LNCaP clone FGC (cell line): ENCODE results near the gene CRADD.

Experiments used
- DNase-seq: peaks from one replicate; pipeline ENCODE4 v3.0.0-alpha.2; 2011; ENCODE audit warnings: low read depth
- H3K4me3 ChIP-seq: 2 replicates; pipeline ENCODE4 v1.5.1; 2011; ENCODE audit warnings: mild to moderate bottlenecking, low read depth, low read length, control low read depth
- CTCF ChIP-seq: IDR thresholded peaks from 2 replicates; pipeline ENCODE4 v1.5.1; 2012; ENCODE audit warnings: mild to moderate bottlenecking; ENCODE audit not compliant: control insufficient read depth, insufficient read depth; ENCODE audit errors: extremely low read depth

CRADD gene

DNA sequence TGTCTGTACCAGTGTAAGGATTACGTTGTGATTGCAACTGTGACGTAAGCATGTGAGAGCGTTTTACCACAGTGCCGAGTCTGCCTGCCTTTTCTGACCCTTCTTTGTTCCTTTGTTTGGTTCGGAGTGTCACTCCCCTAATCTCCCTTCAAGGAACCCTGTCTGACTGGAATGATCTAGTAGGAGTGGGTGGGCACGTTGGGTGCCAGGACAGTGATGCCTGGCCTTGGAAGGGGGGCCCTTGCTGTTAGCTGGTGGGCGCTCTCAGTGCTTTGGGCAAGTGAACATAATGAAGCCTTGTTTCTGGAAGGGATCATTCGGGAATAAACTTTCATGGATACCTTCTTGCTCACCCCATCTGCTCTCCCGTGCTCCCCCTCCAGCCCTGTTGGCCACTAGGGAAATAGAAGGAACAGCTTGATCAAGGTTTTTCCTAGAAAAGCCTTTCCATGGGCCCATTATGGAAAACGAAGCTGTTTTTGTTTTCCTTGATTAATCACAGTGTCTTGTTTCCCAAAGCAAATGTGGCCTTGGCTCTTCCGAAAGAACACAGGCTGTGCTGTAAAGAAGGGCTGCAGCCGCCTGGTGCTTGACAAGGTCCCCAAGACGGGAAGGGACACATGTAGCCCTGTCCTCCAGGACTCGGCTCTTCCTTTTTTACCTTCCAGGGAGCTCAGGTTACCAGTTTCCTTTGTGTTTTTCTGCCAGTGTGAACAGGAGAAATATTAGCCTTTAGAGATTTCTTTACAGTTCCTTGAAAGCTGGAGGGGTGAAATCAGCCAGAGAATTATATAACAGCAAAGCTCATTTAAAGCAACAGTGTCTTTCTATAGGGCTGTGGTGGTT, 215.5 kb downstream of the CRADD start:
- H3K4me3 ChIP-seq, result no peak overlapping the region
- no peak for DNase-seq
- no peak for TF ChIP-seq CTCF

DNA sequence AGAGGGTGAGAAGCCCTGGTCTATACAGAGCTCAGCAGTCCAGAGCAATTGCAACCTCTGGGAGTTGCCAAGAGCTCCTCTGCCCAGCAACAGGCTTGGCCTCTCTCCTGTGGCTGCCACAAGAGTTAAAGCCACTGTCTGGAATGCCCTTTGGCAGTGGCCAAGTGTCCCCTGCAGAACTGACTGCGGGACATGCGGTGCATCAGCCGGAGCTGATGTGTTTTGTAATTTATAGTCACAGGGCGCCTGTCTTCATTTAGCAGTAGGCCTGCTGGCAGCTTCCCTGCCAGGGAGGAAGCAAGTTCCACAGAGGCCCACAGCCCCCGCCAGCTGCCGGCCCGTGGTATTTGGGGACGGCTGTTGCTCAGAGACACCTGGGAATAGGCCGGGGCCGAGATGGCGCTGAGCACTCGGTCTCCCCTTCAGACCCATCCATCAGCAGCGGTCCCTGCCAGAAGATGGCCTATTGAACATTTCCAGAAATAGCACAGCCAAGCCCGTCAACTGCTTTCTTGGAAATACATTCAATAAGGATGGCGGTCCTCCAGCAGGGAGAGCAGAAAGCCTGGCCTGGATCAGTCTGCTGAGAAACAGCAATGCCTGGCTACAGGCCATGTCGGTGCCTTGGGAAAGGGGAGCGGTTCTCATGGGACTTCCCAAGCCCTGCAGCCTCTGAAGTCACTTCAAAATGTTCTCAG, 217.4 kb downstream of the CRADD start:
- no peak overlapping the region for H3K4me3 ChIP-seq
- DNase-seq, result no peak
- no peak for TF ChIP-seq CTCF

DNA sequence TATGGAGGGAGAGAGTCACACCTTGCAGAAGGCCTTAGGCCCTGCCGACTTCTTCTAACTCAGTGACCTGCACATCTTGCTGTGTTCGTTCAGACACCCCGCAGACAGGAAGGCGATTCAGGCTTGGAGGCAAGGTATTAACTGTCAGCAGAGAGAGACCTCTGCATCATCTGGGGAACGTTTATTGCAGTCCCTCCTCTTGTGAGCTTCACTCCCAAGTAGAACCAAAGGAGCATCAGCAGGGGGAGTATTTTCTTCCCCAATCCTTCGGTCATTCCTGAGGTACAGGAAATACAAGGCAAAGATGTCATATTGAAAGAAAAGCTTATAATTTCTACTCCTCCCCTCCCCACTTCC, 217.9 kb downstream of the CRADD start:
- no peak for DNase-seq
- TF ChIP-seq CTCF, result no peak
- H3K4me3 ChIP-seq, result no peak overlapping the region

GRCh38 chr12:93896427-93896826, 219.3 kb downstream of the CRADD start:
- H3K4me3 ChIP-seq, result no peak overlapping the region
- no peak for TF ChIP-seq CTCF
- no peak for DNase-seq

DNA sequence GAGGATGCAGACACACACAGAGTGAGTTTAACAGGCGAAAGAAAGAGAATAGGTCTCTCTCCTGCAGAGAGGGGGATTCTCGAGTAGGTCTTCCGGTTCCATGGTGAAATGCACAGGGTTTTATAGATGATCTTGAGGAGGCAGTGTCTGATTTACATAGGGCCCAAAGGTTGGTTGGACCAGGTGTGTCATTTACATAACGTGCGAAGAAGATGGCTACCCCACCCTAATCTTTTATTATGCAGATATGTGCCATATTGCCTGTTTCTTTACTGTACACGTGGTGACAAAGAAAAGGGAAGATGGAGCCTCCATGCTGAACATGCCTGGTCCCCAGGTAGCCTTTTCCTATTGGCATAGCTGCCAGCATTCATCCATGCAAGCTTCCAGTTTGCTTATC, 219.8 kb downstream of the CRADD start:
- no peak for TF ChIP-seq CTCF
- DNase-seq, result no peak

DNA sequence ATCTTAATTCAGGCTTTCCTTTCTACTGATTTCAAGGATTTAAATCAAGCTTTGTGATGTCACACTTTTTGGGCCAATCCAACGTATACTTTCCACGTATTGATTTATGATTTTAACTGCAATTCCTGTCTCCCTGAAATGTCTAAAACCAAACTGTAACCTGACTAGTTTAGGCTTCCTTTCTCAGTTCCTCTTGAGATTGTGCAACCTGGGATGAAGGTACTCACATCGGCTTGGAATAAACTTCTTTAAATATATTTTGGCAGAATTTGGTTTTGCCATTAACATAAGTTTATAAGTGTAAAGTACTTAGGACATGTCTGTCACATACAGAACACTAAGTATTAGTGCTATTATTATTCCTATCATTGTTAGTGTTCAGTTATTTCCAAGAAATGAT, 224.6 kb downstream of the CRADD start:
- TF ChIP-seq CTCF, result no peak
- DNase-seq, result no peak
- H3K4me3 ChIP-seq, result no peak overlapping the region

More for the DNA sequence above, 219.8 kb downstream of the CRADD start:
- no peak overlapping the region for H3K4me3 ChIP-seq

DNA sequence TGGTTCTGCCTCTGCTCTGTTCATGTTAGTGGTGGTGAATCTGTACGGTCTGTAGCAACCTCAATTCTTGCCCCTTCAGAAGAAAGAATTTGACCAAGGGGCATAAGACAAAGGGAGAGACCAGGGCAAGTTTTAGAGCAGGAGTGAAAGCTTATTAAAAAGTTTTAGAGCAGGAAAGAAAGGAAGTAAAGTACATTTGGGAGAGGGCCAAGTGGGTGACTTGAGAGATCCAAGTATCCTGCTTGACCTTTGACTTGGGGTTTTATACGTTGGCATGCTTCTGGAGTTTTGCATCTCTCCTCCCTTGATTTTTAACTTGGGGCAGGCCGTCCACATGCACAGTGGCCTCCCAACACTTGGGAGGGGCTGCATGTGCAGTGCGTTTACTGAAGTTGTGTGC, 225.0 kb downstream of the CRADD start:
- no peak overlapping the region for H3K4me3 ChIP-seq
- TF ChIP-seq CTCF, result no peak
- no peak for DNase-seq
